OCI-LY1 (cell line): Measurements from ENCODE around the gene LGALS12.

ENCODE experiments used
- CTCF ChIP-seq: fragments of 200-600 bp; sonication (generic), shearing (Covaris generic); IDR thresholded peaks from 2 replicates; pipeline ENCODE4 v1.5.1; 2017; ENCODE audit warnings: mild to moderate bottlenecking, antibody characterized with exemption, low read length, moderate library complexity, mixed read lengths
- EZH2 ChIP-seq: fragments of 200-600 bp; sonication (generic), shearing (Covaris generic); IDR thresholded peaks from 2 replicates; pipeline ENCODE4 v1.8.0; 2017; ENCODE audit warnings: borderline replicate concordance, mixed run types, mild to moderate bottlenecking, antibody characterized with exemption, low read length, moderate library complexity, mixed read lengths

GRCh38 chr11:63552921-63553320, 47.0 kb downstream of the LGALS12 start:
- no peak for TF ChIP-seq CTCF
- no peak for TF ChIP-seq EZH2
